Effector memory CD4-positive, alpha-beta T cell (primary cell): Measurements from ENCODE around the gene PHACTR3.

Source experiments
- DNase-seq, 3 donors: peaks; one replicate each; pipeline ENCODE4 v3.0.0-alpha.2; 2020
- H3K27ac ChIP-seq: 2 replicates; pipeline ENCODE4 v1.7.0; 2013; ENCODE audit warnings: mild to moderate bottlenecking, low read length, moderate library complexity; ENCODE audit not compliant: insufficient read depth, poor library complexity, severe bottlenecking
- H3K27me3 ChIP-seq: replicated peaks from 2 replicates; pipeline ENCODE4 v1.7.0; 2013; ENCODE audit warnings: mild to moderate bottlenecking, low read length; ENCODE audit not compliant: insufficient read depth, control insufficient read depth, poor library complexity, severe bottlenecking
- H3K36me3 ChIP-seq: 2 replicates; pipeline ENCODE4 v1.7.0; 2013; ENCODE audit warnings: mild to moderate bottlenecking, low read length, moderate library complexity; ENCODE audit not compliant: control insufficient read depth, insufficient read depth
- H3K4me1 ChIP-seq: 2 replicates; pipeline ENCODE4 v1.7.0; 2013; ENCODE audit warnings: low read length, mild to moderate bottlenecking; ENCODE audit not compliant: control insufficient read depth, insufficient read depth, poor library complexity, severe bottlenecking
- H3K4me3 ChIP-seq: 2 replicates; pipeline ENCODE4 v1.7.0; 2013; ENCODE audit warnings: low read length, low read depth, mild to moderate bottlenecking; ENCODE audit not compliant: insufficient read depth, poor library complexity, severe bottlenecking
- H3K9me3 ChIP-seq: 2 replicates; pipeline ENCODE4 v1.7.0; 2013; ENCODE audit warnings: mild to moderate bottlenecking, low read length, moderate library complexity; ENCODE audit not compliant: control insufficient read depth

Gene PHACTR3

DNA sequence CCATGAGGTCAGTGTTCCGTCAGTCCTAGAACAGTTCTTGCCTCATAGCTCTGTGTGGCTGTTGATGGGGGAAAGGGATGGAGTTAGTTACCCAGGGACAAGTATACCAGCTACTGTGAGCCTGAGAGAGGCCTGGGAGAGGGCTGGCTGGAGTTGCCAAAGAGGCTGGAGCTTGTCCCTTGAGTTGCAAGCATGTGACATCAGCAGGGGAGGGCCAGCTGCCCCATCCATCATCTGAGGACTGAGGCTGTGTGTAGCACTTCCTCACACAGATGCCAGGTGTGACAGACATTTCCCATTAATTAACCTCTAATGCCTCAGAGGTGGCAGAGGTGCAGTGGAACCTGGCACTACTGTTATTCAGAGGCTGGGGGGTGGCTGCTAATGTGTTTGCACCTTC lies 131.6 kb downstream of the PHACTR3 start:
- H3K4me3 ChIP-seq, result no peak overlapping the region
- H3K4me1 ChIP-seq, result no peaks in the 10 kb centered on the region
- H3K36me3 ChIP-seq, result no peaks in the 10 kb centered on the region
- no peak overlapping the region for H3K27ac ChIP-seq
- H3K27me3 ChIP-seq, result no peaks in the 10 kb centered on the region
- DNase-seq, result no peak
- no peaks in the 10 kb centered on the region for H3K9me3 ChIP-seq

DNA sequence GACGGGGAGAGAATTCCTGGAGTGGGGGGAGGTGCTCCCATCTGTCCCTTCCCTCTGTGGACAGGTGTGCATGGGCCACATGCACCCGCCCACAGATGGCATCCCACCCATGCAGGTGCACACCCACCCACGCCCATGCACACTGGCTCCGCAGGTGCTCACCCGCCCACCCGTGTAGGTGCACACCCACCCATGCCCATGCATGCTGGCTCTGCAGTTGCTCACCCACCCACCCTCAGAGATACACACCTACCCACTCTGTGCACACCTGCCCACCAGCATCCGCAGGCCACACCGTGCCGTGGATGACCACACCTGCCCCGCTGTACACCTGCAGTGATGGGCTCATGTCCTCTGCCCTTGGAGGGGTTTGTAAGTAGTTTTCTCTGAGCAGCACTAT lies 132.0 kb downstream of the PHACTR3 start:
- no peak overlapping the region for H3K4me3 ChIP-seq
- no peaks in the 10 kb centered on the region for H3K27me3 ChIP-seq
- no peaks in the 10 kb centered on the region for H3K4me1 ChIP-seq
- H3K36me3 ChIP-seq, result no peaks in the 10 kb centered on the region
- no peaks in the 10 kb centered on the region for H3K9me3 ChIP-seq
- DNase-seq, result no peak
- no peak overlapping the region for H3K27ac ChIP-seq

DNA sequence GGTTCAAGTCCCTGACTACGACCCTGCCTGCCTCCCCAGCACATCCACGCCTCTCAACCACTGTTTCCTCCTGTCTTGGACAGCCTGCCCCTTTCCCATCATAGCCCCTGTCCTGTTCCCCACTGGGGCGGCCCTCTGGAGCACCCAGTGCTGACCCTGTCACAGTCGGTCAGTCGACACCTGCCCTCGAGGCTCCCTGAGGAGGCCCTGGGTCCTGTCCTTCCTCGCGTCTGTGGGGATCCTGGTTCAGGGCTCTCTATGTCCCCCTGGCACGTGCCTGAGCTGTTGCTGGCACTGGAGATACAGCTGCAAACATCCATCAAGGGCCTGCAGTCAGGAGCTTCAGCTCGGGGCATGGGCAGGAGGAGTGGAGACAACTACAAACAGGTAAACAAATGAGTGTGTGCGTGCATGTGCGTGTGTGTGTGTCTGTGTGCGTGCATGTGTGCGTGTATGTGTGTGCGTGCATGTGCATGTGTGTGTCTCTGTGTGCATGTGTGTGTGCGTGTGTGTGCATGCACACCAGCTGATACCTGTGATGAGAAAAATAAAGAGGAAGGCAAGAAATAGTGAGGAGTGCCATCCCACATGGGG lies 132.8 kb downstream of the PHACTR3 start:
- Histone ChIP-seq H3K4me1 (no peaks in the 10 kb centered on the region), H3K27ac (no peak overlapping the region), H3K36me3 (no peaks in the 10 kb centered on the region), H3K9me3 (no peaks in the 10 kb centered on the region), H3K27me3 (no peaks in the 10 kb centered on the region), H3K4me3 (no peak overlapping the region)
- no peak for DNase-seq

DNA sequence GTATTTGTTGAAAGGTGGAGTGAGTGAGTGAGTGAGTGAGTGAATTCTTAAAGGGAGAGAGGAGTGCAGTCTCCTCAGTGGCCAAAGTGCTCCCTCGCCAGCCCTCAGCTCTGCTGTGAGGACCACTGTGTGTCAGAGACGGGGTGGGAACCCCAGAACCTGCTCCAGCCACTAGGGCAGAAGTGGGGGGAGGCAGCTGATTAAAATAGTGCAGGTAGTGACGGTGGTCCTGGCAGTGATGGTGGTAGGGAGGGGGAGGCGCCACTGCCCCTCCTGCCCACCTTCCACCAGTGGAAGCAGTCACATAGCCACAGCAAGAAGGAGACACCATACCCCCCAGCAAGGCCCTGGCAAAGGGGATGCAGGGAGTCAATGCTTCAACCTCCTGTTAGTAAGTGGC lies 133.5 kb downstream of the PHACTR3 start:
- no peak for DNase-seq
- no peaks in the 10 kb centered on the region for H3K9me3 ChIP-seq
- no peaks in the 10 kb centered on the region for H3K4me1 ChIP-seq
- H3K36me3 ChIP-seq, result no peaks in the 10 kb centered on the region
- H3K27me3 ChIP-seq, result no peaks in the 10 kb centered on the region
- H3K4me3 ChIP-seq, result no peak overlapping the region
- H3K27ac ChIP-seq, result no peak overlapping the region

DNA sequence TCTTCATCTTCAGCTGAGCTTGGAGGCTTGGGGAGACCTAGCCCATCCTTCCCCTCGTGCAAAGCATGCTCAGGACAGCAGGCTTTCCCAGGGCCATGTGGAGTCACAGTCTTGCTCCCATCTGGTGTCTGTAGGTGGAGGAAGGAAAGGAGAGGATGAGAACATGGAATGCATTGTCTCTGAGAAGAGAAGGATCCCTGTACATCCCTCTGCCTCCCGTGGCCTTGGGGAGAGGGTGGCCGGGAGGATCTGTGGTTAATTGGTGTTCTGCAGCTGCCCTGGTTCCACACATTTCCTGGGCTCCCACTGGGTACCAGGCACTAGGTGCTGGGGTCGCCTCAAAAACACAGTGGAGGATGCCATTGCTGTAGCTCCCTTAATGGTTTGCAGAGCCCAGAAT lies 134.5 kb downstream of the PHACTR3 start:
- no peaks in the 10 kb centered on the region for H3K9me3 ChIP-seq
- no peaks in the 10 kb centered on the region for H3K36me3 ChIP-seq
- no peak for DNase-seq
- H3K4me1 ChIP-seq, result no peaks in the 10 kb centered on the region
- no peak overlapping the region for H3K4me3 ChIP-seq
- H3K27me3 ChIP-seq, result no peaks in the 10 kb centered on the region
- H3K27ac ChIP-seq, result no peak overlapping the region

DNA sequence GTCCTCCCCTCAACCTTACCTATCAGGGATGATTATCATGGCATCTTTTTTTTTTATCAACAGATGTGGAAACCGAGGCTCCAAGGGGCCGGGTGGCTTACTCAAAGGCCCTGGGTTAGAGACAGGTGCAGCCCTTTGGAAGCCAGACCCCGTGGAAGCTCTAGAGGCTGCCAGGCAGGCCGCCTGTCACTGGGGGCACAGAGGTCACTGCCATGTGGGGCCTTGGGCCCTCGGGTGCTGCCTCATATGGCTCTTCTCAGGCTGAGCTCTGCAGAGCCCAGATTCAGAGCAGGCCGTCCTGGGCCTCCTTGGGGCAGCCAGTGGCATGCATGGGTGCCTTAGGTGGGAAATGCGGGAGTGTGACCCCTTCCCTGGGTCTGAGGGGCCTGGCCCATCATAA lies 136.3 kb downstream of the PHACTR3 start:
- no peaks in the 10 kb centered on the region for H3K36me3 ChIP-seq
- no peak for DNase-seq
- H3K27me3 ChIP-seq, result no peaks in the 10 kb centered on the region
- H3K27ac ChIP-seq, result no peak overlapping the region
- H3K9me3 ChIP-seq, result no peaks in the 10 kb centered on the region
- H3K4me1 ChIP-seq, result no peaks in the 10 kb centered on the region
- no peak overlapping the region for H3K4me3 ChIP-seq

DNA sequence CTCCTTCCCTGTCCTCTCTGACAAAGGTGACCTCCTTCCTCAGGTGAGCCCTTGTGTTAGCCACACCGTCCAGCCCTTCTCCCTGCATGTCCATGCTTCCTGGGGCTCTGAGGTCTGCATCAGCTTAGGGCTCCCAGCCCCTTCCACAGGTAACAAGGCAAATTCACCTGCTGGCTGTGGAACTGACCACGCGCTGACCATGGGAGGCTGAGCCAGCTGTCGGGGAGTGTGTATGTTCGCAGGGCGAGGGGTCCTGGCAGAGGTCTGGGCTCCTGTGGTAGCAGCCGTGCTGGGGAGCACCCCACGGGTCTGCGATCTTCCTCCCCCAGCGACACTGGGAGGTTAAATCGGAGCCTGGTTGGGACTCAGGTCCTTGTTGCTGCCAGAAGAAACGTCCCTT lies 136.7 kb downstream of the PHACTR3 start:
- Histone ChIP-seq H3K9me3 (no peaks in the 10 kb centered on the region), H3K4me3 (no peak overlapping the region), H3K27ac (no peak overlapping the region), H3K36me3 (no peaks in the 10 kb centered on the region), H3K27me3 (no peaks in the 10 kb centered on the region), H3K4me1 (no peaks in the 10 kb centered on the region)
- DNase-seq, result no peak

DNA sequence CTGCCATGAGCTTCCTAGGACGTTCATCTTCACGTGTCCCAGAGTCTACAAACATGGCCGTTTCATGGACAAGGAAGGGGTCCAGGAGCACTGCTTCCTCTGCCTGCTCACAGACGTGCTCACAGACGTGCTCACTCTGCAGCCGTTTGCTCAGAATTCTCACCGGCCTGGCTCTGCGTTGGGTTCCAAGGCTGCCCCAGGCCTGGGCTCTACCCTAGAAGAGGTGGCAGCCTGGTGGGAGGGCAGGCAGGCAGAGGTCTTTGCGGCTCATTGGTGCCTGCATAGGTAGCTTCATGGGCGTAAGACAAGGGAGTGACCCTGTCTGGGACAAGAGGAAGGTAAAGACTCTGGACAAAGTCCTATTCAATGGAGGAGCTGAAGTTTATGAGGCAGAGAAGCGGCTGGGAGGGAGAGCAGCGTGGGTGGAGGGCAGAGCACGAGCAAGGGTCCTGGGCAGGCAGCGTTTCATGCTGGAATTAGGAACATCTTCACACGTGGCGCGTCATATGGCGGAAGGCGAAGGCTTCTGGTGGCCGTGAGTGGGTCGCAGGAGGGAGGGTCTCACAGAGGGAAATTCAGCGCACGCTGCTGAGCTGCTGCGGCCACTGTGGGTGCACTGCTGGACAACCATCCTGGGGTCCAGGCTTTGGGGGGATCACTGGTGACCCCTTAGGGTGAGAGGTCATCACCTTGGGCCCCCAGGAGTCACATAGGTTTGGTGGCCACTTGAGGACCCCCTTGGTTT lies 138.2 kb downstream of the PHACTR3 start:
- H3K27me3 ChIP-seq, result no peaks in the 10 kb centered on the region
- no peaks in the 10 kb centered on the region for H3K36me3 ChIP-seq
- no peaks in the 10 kb centered on the region for H3K9me3 ChIP-seq
- H3K4me3 ChIP-seq, result no peak overlapping the region
- DNase-seq, result no peak
- no peak overlapping the region for H3K27ac ChIP-seq
- no peaks in the 10 kb centered on the region for H3K4me1 ChIP-seq

DNA sequence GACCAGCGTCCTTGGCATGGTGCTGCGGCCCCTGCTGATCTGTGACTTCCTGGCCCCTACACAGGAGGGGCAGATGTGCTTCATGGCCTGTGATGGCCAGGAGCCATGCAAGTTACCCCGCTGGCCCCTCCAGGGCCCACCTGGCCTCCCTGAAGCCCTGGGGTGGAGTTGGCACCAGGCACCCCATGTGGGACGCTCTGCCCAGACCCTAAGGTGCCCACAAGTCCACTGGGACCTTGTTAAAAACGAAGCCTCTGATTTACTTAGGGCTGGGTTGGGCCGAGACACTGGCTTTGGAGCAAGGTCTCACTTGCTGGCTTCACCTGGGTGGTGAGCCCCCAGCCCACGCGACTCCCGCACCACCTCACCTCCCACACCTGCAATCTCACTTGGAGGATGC lies 139.0 kb downstream of the PHACTR3 start:
- Histone ChIP-seq H3K4me1 (no peaks in the 10 kb centered on the region), H3K36me3 (no peaks in the 10 kb centered on the region), H3K4me3 (no peak overlapping the region), H3K27me3 (no peaks in the 10 kb centered on the region), H3K9me3 (no peaks in the 10 kb centered on the region), H3K27ac (no peak overlapping the region)
- no peak for DNase-seq

DNA sequence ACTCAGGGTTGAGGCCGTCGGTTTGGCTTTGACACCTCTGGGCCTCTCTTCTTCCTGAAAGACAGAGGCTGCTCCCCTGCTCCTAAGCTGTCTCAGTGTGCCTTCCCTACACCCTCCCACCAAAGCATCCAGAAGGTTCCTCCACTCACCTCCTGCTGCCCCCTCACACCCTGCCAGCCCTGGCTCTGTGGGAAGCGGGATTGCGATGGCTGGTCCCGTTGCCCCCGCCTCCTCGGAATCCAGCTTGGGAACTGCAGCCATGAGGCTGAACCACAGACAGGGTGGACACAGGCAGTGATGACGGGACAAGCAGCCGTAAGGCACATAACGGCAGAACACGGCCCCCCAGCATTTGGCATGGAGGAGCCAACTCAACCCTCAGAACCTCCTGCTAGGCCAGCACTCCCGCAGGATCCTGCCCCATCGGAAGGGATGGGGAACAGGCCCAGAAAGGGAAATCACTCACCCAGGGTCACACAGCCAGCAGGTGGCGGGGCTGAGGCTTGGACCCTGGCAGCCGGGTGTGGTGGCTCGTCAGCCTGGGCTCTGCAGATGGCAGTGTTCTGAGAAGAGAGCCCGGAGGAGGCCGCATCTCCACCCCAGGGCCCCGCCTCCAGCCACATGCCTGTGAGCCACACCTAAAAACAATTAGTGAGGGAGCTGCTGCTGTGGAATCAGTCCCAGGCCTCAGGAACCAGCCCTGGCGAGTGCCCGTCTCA lies 139.6 kb downstream of the PHACTR3 start:
- Histone ChIP-seq H3K27ac (no peak overlapping the region), H3K36me3 (no peaks in the 10 kb centered on the region), H3K27me3 (no peaks in the 10 kb centered on the region), H3K9me3 (no peaks in the 10 kb centered on the region), H3K4me3 (no peak overlapping the region), H3K4me1 (no peaks in the 10 kb centered on the region)
- DNase-seq, result no peak
